ENCODE measurements around the gene DLL3.

- no peak for TF ChIP-seq CTCF (IDR thresholded peaks at IDR 0.05)
- no peak for TF ChIP-seq POLR2A (IDR thresholded peaks at IDR 0.05)
These were observed 1.8 kb downstream of the DLL3 start for GRCh38 chr19:39500543-39500942.

Data from lower leg skin (tissue), 3 donors.